ENCODE data around the gene HSPG2.

DNA sequence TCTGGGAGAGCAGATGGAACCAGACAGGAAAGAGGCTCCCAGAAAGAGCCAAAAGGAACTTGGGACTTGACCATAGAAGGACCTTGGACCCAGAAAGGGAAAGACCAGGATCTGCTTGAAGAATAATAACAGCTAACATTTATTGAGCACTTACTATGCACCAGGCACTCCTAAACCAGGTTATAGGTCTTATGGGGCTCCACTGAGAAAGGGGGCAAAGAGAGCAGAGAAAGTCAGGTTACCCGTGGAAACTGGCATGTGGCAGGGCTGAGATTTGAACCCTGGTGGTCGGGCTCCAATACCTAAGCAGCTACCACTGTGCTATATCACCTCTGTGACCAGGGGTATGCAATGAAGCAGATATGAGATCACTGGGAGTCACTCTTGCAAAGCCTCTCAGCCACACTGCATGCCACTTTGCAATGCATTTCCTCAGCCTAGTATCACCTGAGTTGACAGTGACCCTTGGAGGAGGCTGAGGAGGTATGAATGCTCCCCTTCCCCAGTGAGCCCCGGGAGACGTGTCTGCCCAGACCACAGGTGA lies 37.8 kb downstream of the HSPG2 start:
- TF ChIP-seq, protein P1, sequence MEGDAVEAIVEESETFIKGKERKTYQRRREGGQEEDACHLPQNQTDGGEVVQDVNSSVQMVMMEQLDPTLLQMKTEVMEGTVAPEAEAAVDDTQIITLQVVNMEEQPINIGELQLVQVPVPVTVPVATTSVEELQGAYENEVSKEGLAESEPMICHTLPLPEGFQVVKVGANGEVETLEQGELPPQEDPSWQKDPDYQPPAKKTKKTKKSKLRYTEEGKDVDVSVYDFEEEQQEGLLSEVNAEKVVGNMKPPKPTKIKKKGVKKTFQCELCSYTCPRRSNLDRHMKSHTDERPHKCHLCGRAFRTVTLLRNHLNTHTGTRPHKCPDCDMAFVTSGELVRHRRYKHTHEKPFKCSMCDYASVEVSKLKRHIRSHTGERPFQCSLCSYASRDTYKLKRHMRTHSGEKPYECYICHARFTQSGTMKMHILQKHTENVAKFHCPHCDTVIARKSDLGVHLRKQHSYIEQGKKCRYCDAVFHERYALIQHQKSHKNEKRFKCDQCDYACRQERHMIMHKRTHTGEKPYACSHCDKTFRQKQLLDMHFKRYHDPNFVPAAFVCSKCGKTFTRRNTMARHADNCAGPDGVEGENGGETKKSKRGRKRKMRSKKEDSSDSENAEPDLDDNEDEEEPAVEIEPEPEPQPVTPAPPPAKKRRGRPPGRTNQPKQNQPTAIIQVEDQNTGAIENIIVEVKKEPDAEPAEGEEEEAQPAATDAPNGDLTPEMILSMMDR (IDR thresholded peaks at IDR 0.05; ENCODE audit: control extremely low read depth in 1 of 3, insufficient read depth in 1 of 3, low read depth in 1 of 3, low read length in 3 of 3) = no peak
- no peak for TF ChIP-seq NANOG (IDR thresholded peaks at IDR 0.05; ENCODE audit: insufficient read depth, low read depth, low read length, poor library complexity, severe bottlenecking)
- no peak for TF ChIP-seq MAFK (IDR thresholded peaks at IDR 0.05; ENCODE audit: low read depth, low read length)
- no peak for TF ChIP-seq GABPA (IDR thresholded peaks at IDR 0.05; ENCODE audit: borderline replicate concordance, insufficient read depth, low read length)
- no peak for TF ChIP-seq TCF12 (IDR thresholded peaks at IDR 0.05; ENCODE audit: low read depth, low read length)
- no peak for TF ChIP-seq EP300 (IDR thresholded peaks at IDR 0.05; ENCODE audit: borderline replicate concordance in 1 of 2, low read depth in 2 of 2, low read length in 2 of 2)
- TF ChIP-seq EZH2 (IDR thresholded peaks at IDR 0.05; ENCODE audit: low read depth, low read length, severe bottlenecking) = no peak
- no peak for TF ChIP-seq CBX8 (IDR thresholded peaks at IDR 0.05; ENCODE audit: borderline replicate concordance, low read depth, low read length)
- TF ChIP-seq POLR2A (IDR thresholded peaks at IDR 0.05; ENCODE audit: control extremely low read depth in 1 of 2, low read depth in 2 of 2, low read length in 2 of 2) = no peak
- TF ChIP-seq FOSL1 (IDR thresholded peaks at IDR 0.05; ENCODE audit: insufficient read depth, low read depth, low read length) = no peak
- no peak for TF ChIP-seq ATF3 (IDR thresholded peaks at IDR 0.05; ENCODE audit: insufficient read depth, low read depth, low read length)
- no peak for TF ChIP-seq TAF1 (IDR thresholded peaks at IDR 0.05; ENCODE audit: low read depth, low read length)
- no peak for TF ChIP-seq POLR2AphosphoS5 (IDR thresholded peaks at IDR 0.05; ENCODE audit: low read depth, low read length)
- TF ChIP-seq, protein P2, sequence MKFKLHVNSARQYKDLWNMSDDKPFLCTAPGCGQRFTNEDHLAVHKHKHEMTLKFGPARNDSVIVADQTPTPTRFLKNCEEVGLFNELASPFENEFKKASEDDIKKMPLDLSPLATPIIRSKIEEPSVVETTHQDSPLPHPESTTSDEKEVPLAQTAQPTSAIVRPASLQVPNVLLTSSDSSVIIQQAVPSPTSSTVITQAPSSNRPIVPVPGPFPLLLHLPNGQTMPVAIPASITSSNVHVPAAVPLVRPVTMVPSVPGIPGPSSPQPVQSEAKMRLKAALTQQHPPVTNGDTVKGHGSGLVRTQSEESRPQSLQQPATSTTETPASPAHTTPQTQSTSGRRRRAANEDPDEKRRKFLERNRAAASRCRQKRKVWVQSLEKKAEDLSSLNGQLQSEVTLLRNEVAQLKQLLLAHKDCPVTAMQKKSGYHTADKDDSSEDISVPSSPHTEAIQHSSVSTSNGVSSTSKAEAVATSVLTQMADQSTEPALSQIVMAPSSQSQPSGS (IDR thresholded peaks at IDR 0.05; ENCODE audit: low read length) = no peak
